OCI-LY1 (cell line): ENCODE data around the gene CRIM1.

ENCODE experiments used
- H2AFZ ChIP-seq: fragments of 200-600 bp; sonication (generic), shearing (Covaris generic); 2 replicates; pipeline ENCODE4 v1.6.0; 2014; ENCODE audit warnings: antibody characterized with exemption, mild to moderate bottlenecking, low read length
- H3F3A ChIP-seq: fragments of 200-600 bp; sonication (generic), shearing (Covaris generic); 2 replicates; pipeline ENCODE4 v1.6.0; 2014; ENCODE audit warnings: mild to moderate bottlenecking, antibody characterized with exemption, low read length, moderate library complexity; ENCODE audit not compliant: insufficient read depth
- H3K27ac ChIP-seq: fragments of 200-600 bp; sonication (generic); 2 replicates; pipeline ENCODE4 v1.5.1; 2014; ENCODE audit warnings: low read length, mixed run types, mild to moderate bottlenecking, low read depth; ENCODE audit not compliant: poor library complexity, severe bottlenecking
- H3K27me3 ChIP-seq: fragments of 200-600 bp; sonication (generic); 2 replicates; pipeline ENCODE4 v1.6.0; 2014; ENCODE audit warnings: antibody characterized with exemption, mild to moderate bottlenecking, low read length, moderate library complexity; ENCODE audit not compliant: insufficient read depth
- H3K36me3 ChIP-seq: fragments of 200-600 bp; sonication (generic); 2 replicates; pipeline ENCODE4 v1.6.1; 2014; ENCODE audit warnings: mild to moderate bottlenecking, antibody characterized with exemption, low read length, moderate library complexity, mixed read lengths; ENCODE audit not compliant: insufficient read depth
- H3K4me1 ChIP-seq: fragments of 200-600 bp; sonication (generic); 2 replicates; pipeline ENCODE4 v1.5.1; 2014; ENCODE audit warnings: mild to moderate bottlenecking, low read length, moderate library complexity; ENCODE audit not compliant: insufficient read depth, severe bottlenecking
- H3K4me2 ChIP-seq: fragments of 200-600 bp; sonication (generic), shearing (Covaris generic); 2 replicates; pipeline ENCODE4 v1.6.1; 2014; ENCODE audit warnings: low read length
- H3K4me3 ChIP-seq: fragments of 200-600 bp; sonication (generic); 2 replicates; pipeline ENCODE4 v1.5.1; 2014; ENCODE audit warnings: low read length, low read depth, mild to moderate bottlenecking, mixed read lengths; ENCODE audit not compliant: poor library complexity, severe bottlenecking
- H3K79me2 ChIP-seq: fragments of 200-600 bp; shearing (Covaris generic); 2 replicates; pipeline ENCODE4 v1.6.1; 2016; ENCODE audit warnings: mixed run types, low read length, mixed read lengths; ENCODE audit not compliant: insufficient read depth
- H3K9ac ChIP-seq: fragments of 200-600 bp; sonication (generic), shearing (Covaris generic); 2 replicates; pipeline ENCODE4 v1.6.1; 2014; ENCODE audit warnings: mild to moderate bottlenecking, low read length, mixed read lengths
- H3K9me2 ChIP-seq: fragments of 200-600 bp; sonication (generic), shearing (Covaris generic); 2 replicates; pipeline ENCODE4 v1.6.1; 2014; ENCODE audit warnings: low read depth, mild to moderate bottlenecking, low read length, mixed read lengths
- H3K9me3 ChIP-seq: fragments of 200-600 bp; shearing (Covaris generic); 2 replicates; pipeline ENCODE4 v1.6.1; 2014; ENCODE audit warnings: low read length, mixed read lengths
- H4K20me1 ChIP-seq: fragments of 200-600 bp; sonication (generic), shearing (Covaris generic); 2 replicates; pipeline ENCODE4 v1.6.0; 2016; ENCODE audit warnings: mild to moderate bottlenecking, low read length; ENCODE audit not compliant: insufficient read depth
- CTCF ChIP-seq: fragments of 200-600 bp; sonication (generic), shearing (Covaris generic); IDR thresholded peaks from 2 replicates; pipeline ENCODE4 v1.5.1; 2017; ENCODE audit warnings: mild to moderate bottlenecking, antibody characterized with exemption, low read length, moderate library complexity, mixed read lengths
- EZH2 ChIP-seq: fragments of 200-600 bp; sonication (generic), shearing (Covaris generic); IDR thresholded peaks from 2 replicates; pipeline ENCODE4 v1.8.0; 2017; ENCODE audit warnings: borderline replicate concordance, mixed run types, mild to moderate bottlenecking, antibody characterized with exemption, low read length, moderate library complexity, mixed read lengths

The CRIM1 gene

DNA sequence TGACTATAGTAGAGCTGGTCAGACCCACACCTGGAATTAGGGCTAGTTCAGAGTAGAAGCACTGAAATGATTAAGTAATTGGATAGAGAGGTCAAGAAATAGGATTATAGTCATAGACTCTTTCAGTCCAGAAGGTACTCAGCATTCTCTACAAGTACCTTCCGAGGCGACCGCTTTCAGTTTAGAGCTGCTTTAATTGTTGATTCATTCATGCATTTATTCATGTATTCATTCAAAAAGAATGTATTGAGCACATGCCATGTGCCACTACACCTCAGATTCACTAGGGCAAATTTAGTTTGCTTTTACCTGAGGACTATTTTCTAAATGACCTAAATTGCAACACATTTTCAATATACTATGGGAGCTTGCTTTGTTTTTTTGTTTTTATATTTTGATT, 48.7 kb downstream of the CRIM1 start:
- Histone ChIP-seq H3K4me1 (peaks cover 5% of the 10 kb centered on the region), H3K27ac (no peak overlapping the region), H3K4me2 (no peak overlapping the region)

DNA sequence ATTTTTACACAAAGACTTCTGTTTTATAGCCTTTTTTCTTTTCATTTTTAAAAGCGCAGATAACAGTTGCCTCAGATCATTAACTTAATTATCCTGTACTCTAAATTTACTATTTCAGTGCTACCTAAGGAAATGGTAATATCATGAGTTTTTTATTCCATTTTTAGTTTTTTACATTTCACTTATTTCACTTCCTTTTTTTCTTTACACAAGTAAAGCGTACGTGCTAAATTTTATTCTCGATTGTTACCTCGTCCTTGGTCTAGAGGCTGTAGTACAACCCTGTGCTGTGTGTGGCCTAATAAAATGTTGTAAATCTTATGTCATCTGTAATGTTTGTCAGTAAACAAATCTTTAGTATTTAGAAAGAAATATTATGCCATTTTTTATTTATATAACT, 49.2 kb downstream of the CRIM1 start:
- Histone ChIP-seq H2AFZ (no peak overlapping the region), H3F3A (no peaks in the 10 kb centered on the region), H3K27me3 (0 out of 2 replicates have a peak, but pooled peaks cover 3% of the 10 kb centered on the region), H3K27ac (no peak overlapping the region), H3K9me2 (no peaks in the 10 kb centered on the region), H3K4me1 (peaks cover 5% of the 10 kb centered on the region), H4K20me1 (no peaks in the 10 kb centered on the region), H3K9ac (no peak overlapping the region), H3K9me3 (no peaks in the 10 kb centered on the region), H3K4me3 (no peak overlapping the region), H3K79me2 (no peaks in the 10 kb centered on the region), H3K4me2 (no peak overlapping the region), H3K36me3 (no peaks in the 10 kb centered on the region)
- no peak for TF ChIP-seq EZH2
- no peak for TF ChIP-seq CTCF

More for the DNA sequence above, 48.7 kb downstream of the CRIM1 start:
- Histone ChIP-seq H3K4me3 (no peak overlapping the region), H3K9ac (no peak overlapping the region), H3K36me3 (no peaks in the 10 kb centered on the region), H3K79me2 (no peaks in the 10 kb centered on the region), H3K9me3 (no peaks in the 10 kb centered on the region), H3K27me3 (0 out of 2 replicates have a peak, but pooled peaks cover 3% of the 10 kb centered on the region), H2AFZ (no peak overlapping the region), H3F3A (no peaks in the 10 kb centered on the region), H3K9me2 (no peaks in the 10 kb centered on the region), H4K20me1 (no peaks in the 10 kb centered on the region)
- TF ChIP-seq EZH2 (no peak), CTCF (no peak)

DNA sequence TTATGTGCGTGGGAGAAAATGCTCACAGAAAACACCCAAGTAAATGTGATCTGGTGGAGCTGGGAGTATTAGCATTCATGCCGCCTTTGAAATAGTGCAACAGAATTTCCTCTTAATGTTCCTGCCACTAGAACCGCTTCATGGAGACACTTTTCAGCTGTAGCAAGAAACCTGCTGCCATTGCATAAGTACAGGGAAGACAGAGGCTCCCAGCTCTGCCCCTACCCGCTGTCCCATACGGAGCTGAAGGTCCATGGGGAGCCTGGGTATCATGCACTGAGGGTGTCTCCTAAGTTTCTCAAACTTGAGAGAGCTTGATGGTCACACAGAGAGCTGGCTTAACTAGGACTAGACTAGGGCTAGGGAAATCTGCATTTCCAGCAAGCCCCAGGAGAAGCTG, 49.6 kb downstream of the CRIM1 start:
- Histone ChIP-seq H3K4me1 (peaks cover 5% of the 10 kb centered on the region), H3F3A (no peaks in the 10 kb centered on the region), H3K9me2 (no peaks in the 10 kb centered on the region), H3K9ac (no peak overlapping the region), H4K20me1 (no peaks in the 10 kb centered on the region), H3K27me3 (0 out of 2 replicates have a peak, but pooled peaks cover 3% of the 10 kb centered on the region), H3K27ac (no peak overlapping the region), H3K4me3 (no peak overlapping the region), H2AFZ (no peak overlapping the region), H3K36me3 (no peaks in the 10 kb centered on the region), H3K4me2 (no peak overlapping the region), H3K79me2 (no peaks in the 10 kb centered on the region), H3K9me3 (no peaks in the 10 kb centered on the region)
- no peak for TF ChIP-seq EZH2
- no peak for TF ChIP-seq CTCF
